ENCODE data around the gene NUDT4.
"Not testable (repeated sequence)": the region's sequence is repeated elsewhere in the genome, so short reads cannot be mapped to it uniquely, and the experiment has no call there.

NUDT4 gene

GRCh38 chr12:93425736-93426411, 48.1 kb downstream of the NUDT4 start:
- no peak overlapping the region for H3K4me3 ChIP-seq (ENCODE audit: low read depth in 1 of 5, low read length in 5 of 5)
- H3K27ac ChIP-seq (ENCODE audit: low read depth, low read length), result peak overlapping the region; percentile 9
- no peaks in the 10 kb centered on the region for H3K27me3 ChIP-seq (ENCODE audit: control insufficient read depth in 5 of 5, insufficient read depth in 4 of 5, low read length in 5 of 5)
- H3K36me3 ChIP-seq (ENCODE audit: control insufficient read depth in 5 of 5, insufficient read depth in 5 of 5, low read length in 5 of 5), result no peaks in the 10 kb centered on the region
- peak overlapping the region in 2 of 5 donors; percentile 9 to 28 for H3K9ac ChIP-seq (ENCODE audit: low read length in 5 of 5)
- H3K4me1 ChIP-seq (ENCODE audit: control insufficient read depth in 5 of 5, insufficient read depth in 5 of 5, low read length in 5 of 5), result peaks cover 2 to 46% (median 32%) of the 10 kb centered on the region in 5 donors
- no peaks in the 10 kb centered on the region for H3K9me3 ChIP-seq (ENCODE audit: control insufficient read depth in 5 of 5, low read length in 5 of 5)

GRCh38 chr12:93426412-93426805, 48.7 kb downstream of the NUDT4 start:
- Histone ChIP-seq H3K4me3 (ENCODE audit: low read depth in 1 of 5, low read length in 5 of 5) (no peak overlapping the region), H3K27me3 (ENCODE audit: control insufficient read depth in 5 of 5, insufficient read depth in 4 of 5, low read length in 5 of 5) (no peaks in the 10 kb centered on the region), H3K9me3 (ENCODE audit: control insufficient read depth in 5 of 5, low read length in 5 of 5) (no peaks in the 10 kb centered on the region), H3K36me3 (ENCODE audit: control insufficient read depth in 5 of 5, insufficient read depth in 5 of 5, low read length in 5 of 5) (no peaks in the 10 kb centered on the region), H3K4me1 (ENCODE audit: control insufficient read depth in 5 of 5, insufficient read depth in 5 of 5, low read length in 5 of 5) (peaks cover 2 to 46% (median 32%) of the 10 kb centered on the region in 5 donors), H3K9ac (ENCODE audit: low read length in 5 of 5) (no peak overlapping the region), H3K27ac (ENCODE audit: low read depth, low read length) (peak overlapping the region; percentile 9)

GRCh38 chr12:93427779-93428564, 50.2 kb downstream of the NUDT4 start:
- H3K27me3 ChIP-seq (ENCODE audit: control insufficient read depth in 5 of 5, insufficient read depth in 4 of 5, low read length in 5 of 5), result no peaks in the 10 kb centered on the region
- peak overlapping the region; percentile 60 for H3K27ac ChIP-seq (ENCODE audit: low read depth, low read length)
- H3K9ac ChIP-seq (ENCODE audit: low read length in 5 of 5), result peak overlapping the region in 1 of 5 donors; percentile 14
- peaks cover 2 to 46% (median 32%) of the 10 kb centered on the region in 5 donors for H3K4me1 ChIP-seq (ENCODE audit: control insufficient read depth in 5 of 5, insufficient read depth in 5 of 5, low read length in 5 of 5)
- H3K4me3 ChIP-seq (ENCODE audit: low read depth in 1 of 5, low read length in 5 of 5), result no peak overlapping the region
- H3K36me3 ChIP-seq (ENCODE audit: control insufficient read depth in 5 of 5, insufficient read depth in 5 of 5, low read length in 5 of 5), result no peaks in the 10 kb centered on the region
- no peaks in the 10 kb centered on the region for H3K9me3 ChIP-seq (ENCODE audit: control insufficient read depth in 5 of 5, low read length in 5 of 5)

- Histone ChIP-seq H3K9ac (ENCODE audit: low read length in 5 of 5) (no peak overlapping the region), H3K27me3 (ENCODE audit: control insufficient read depth in 5 of 5, insufficient read depth in 4 of 5, low read length in 5 of 5) (no peaks in the 10 kb centered on the region), H3K36me3 (ENCODE audit: control insufficient read depth in 5 of 5, insufficient read depth in 5 of 5, low read length in 5 of 5) (no peaks in the 10 kb centered on the region), H3K4me3 (ENCODE audit: low read depth in 1 of 5, low read length in 5 of 5) (no peak overlapping the region), H3K27ac (ENCODE audit: low read depth, low read length) (no peak overlapping the region), H3K4me1 (ENCODE audit: control insufficient read depth in 5 of 5, insufficient read depth in 5 of 5, low read length in 5 of 5) (peaks cover 2 to 44% (median 39%) of the 10 kb centered on the region in 5 donors), H3K9me3 (ENCODE audit: control insufficient read depth in 5 of 5, low read length in 5 of 5) (no peaks in the 10 kb centered on the region)
These were observed 51.7 kb downstream of the NUDT4 start for GRCh38 chr12:93429448-93429847.

- peaks cover 2 to 46% (median 40%) of the 10 kb centered on the region in 5 donors for H3K4me1 ChIP-seq (ENCODE audit: control insufficient read depth in 5 of 5, insufficient read depth in 5 of 5, low read length in 5 of 5)
- H3K9ac ChIP-seq (ENCODE audit: low read length in 5 of 5), result no peak overlapping the region
- H3K9me3 ChIP-seq (ENCODE audit: control insufficient read depth in 5 of 5, low read length in 5 of 5), result no peaks in the 10 kb centered on the region
- no peaks in the 10 kb centered on the region for H3K27me3 ChIP-seq (ENCODE audit: control insufficient read depth in 5 of 5, insufficient read depth in 4 of 5, low read length in 5 of 5)
- no peak overlapping the region for H3K4me3 ChIP-seq (ENCODE audit: low read depth in 1 of 5, low read length in 5 of 5)
- H3K36me3 ChIP-seq (ENCODE audit: control insufficient read depth in 5 of 5, insufficient read depth in 5 of 5, low read length in 5 of 5), result no peaks in the 10 kb centered on the region
- no peak overlapping the region for H3K27ac ChIP-seq (ENCODE audit: low read depth, low read length)
These were observed 52.1 kb downstream of the NUDT4 start for GRCh38 chr12:93429852-93430251.

- Histone ChIP-seq H3K4me1 (ENCODE audit: control insufficient read depth in 5 of 5, insufficient read depth in 5 of 5, low read length in 5 of 5) (peaks cover 2 to 44% (median 37%) of the 10 kb centered on the region in 5 donors), H3K27ac (ENCODE audit: low read depth, low read length) (no peak overlapping the region), H3K36me3 (ENCODE audit: control insufficient read depth in 5 of 5, insufficient read depth in 5 of 5, low read length in 5 of 5) (no peaks in the 10 kb centered on the region), H3K4me3 (ENCODE audit: low read depth in 1 of 5, low read length in 5 of 5) (no peak overlapping the region), H3K9me3 (ENCODE audit: control insufficient read depth in 5 of 5, low read length in 5 of 5) (no peaks in the 10 kb centered on the region), H3K9ac (ENCODE audit: low read length in 5 of 5) (no peak overlapping the region), H3K27me3 (ENCODE audit: control insufficient read depth in 5 of 5, insufficient read depth in 4 of 5, low read length in 5 of 5) (no peaks in the 10 kb centered on the region)
These were observed 52.6 kb downstream of the NUDT4 start for GRCh38 chr12:93430280-93430679.

- not testable (repeated sequence) for H3K27ac ChIP-seq (ENCODE audit: low read depth, low read length)
These were observed 54.3 kb downstream of the NUDT4 start for GRCh38 chr12:93432031-93432430.

GRCh38 chr12:93434256-93434865, 56.6 kb downstream of the NUDT4 start:
- Histone ChIP-seq H3K27ac (ENCODE audit: low read depth, low read length) (peak overlapping the region; percentile 48), H3K4me1 (ENCODE audit: control insufficient read depth in 5 of 5, insufficient read depth in 5 of 5, low read length in 5 of 5) (peaks cover 0 to 25% (median 23%) of the 10 kb centered on the region in 5 donors), H3K9me3 (ENCODE audit: control insufficient read depth in 5 of 5, low read length in 5 of 5) (no peaks in the 10 kb centered on the region), H3K9ac (ENCODE audit: low read length in 5 of 5) (peak overlapping the region in 1 of 5 donors; percentile 24), H3K4me3 (ENCODE audit: low read depth in 1 of 5, low read length in 5 of 5) (no peak overlapping the region), H3K36me3 (ENCODE audit: control insufficient read depth in 5 of 5, insufficient read depth in 5 of 5, low read length in 5 of 5) (no peaks in the 10 kb centered on the region), H3K27me3 (ENCODE audit: control insufficient read depth in 5 of 5, insufficient read depth in 4 of 5, low read length in 5 of 5) (no peaks in the 10 kb centered on the region)

More at GRCh38 chr12:93432031-93432430, 54.3 kb downstream of the NUDT4 start:
- not testable (repeated sequence) for H3K9me3 ChIP-seq (ENCODE audit: control insufficient read depth in 5 of 5, low read length in 5 of 5); H3K36me3 ChIP-seq (ENCODE audit: control insufficient read depth in 5 of 5, insufficient read depth in 5 of 5, low read length in 5 of 5); H3K9ac ChIP-seq (ENCODE audit: low read length in 5 of 5); H3K4me3 ChIP-seq (ENCODE audit: low read depth in 1 of 5, low read length in 5 of 5); H3K27me3 ChIP-seq (ENCODE audit: control insufficient read depth in 5 of 5, insufficient read depth in 4 of 5, low read length in 5 of 5)
- peaks cover 0 to 35% (median 25%) of the 10 kb centered on the region in 5 donors for H3K4me1 ChIP-seq (ENCODE audit: control insufficient read depth in 5 of 5, insufficient read depth in 5 of 5, low read length in 5 of 5)

- H3K4me3 ChIP-seq (ENCODE audit: low read depth in 1 of 5, low read length in 5 of 5), result no peak overlapping the region
- no peak overlapping the region for H3K27ac ChIP-seq (ENCODE audit: low read depth, low read length)
- H3K4me1 ChIP-seq (ENCODE audit: control insufficient read depth in 5 of 5, insufficient read depth in 5 of 5, low read length in 5 of 5), result peaks cover 0 to 46% (median 44%) of the 10 kb centered on the region in 5 donors
- no peaks in the 10 kb centered on the region for H3K36me3 ChIP-seq (ENCODE audit: control insufficient read depth in 5 of 5, insufficient read depth in 5 of 5, low read length in 5 of 5)
- no peaks in the 10 kb centered on the region for H3K27me3 ChIP-seq (ENCODE audit: control insufficient read depth in 5 of 5, insufficient read depth in 4 of 5, low read length in 5 of 5)
- no peak overlapping the region for H3K9ac ChIP-seq (ENCODE audit: low read length in 5 of 5)
- H3K9me3 ChIP-seq (ENCODE audit: control insufficient read depth in 5 of 5, low read length in 5 of 5), result no peaks in the 10 kb centered on the region
These were observed 60.7 kb downstream of the NUDT4 start for GRCh38 chr12:93438266-93439050.
